Measurements from ENCODE around the gene KCNIP4. TPM values are rescaled to one million over a fixed set of nuclear protein-coding genes. Genes with fewer than 3 reads are reported as not detected.

KCNIP4 gene
- total RNA-seq, 1 experiment from 2014 or later, result not detected

GRCh38 chr4:20954541-20954940 lies 994.0 kb downstream of the KCNIP4 start:
- no TSS peak for BruUV-seq (replicated peaks)
- Histone ChIP-seq H3K36me3 (ENCODE audit: low read depth) (no peaks in the 10 kb centered on the region), H4K20me1 (ENCODE audit: insufficient read depth) (no peaks in the 10 kb centered on the region), H3K9me3 (ENCODE audit: insufficient read depth, low read depth) (no peaks in the 10 kb centered on the region), H3K4me1 (replicated peaks; ENCODE audit: insufficient read depth) (no peaks in the 10 kb centered on the region), H3K27me3 (ENCODE audit: insufficient read depth, low read depth) (no peaks in the 10 kb centered on the region), H2AFZ (no peak overlapping the region), H3F3A (ENCODE audit: insufficient read depth, low read depth) (no peaks in the 10 kb centered on the region), H3K4me3 (no peak overlapping the region), H3K9me2 (ENCODE audit: insufficient read depth) (no peaks in the 10 kb centered on the region), H3K79me2 (ENCODE audit: low read depth) (no peaks in the 10 kb centered on the region), H3K4me2 (no peak overlapping the region), H3K27ac (no peak overlapping the region)
- ChIA-PET POLR2A (ENCODE audit: unreplicated experiment) (no interaction called here), CTCF (no interaction called here)
- intact Hi-C loops (cut with micrococcal nuclease; ENCODE audit: unreplicated experiment), result no loop called here
- no peak for DNase-seq
- TF ChIP-seq EZH2 (IDR thresholded peaks at IDR 0.05; ENCODE audit: low read depth) (no peak), CTCF (conservative IDR thresholded peaks at IDR 0.05) (no peak)

- DNase-seq, result no peak
- H3K79me2 ChIP-seq (ENCODE audit: low read depth), result no peaks in the 10 kb centered on the region
- no peaks in the 10 kb centered on the region for H3K36me3 ChIP-seq (ENCODE audit: low read depth)
- H3F3A ChIP-seq (ENCODE audit: insufficient read depth, low read depth), result no peaks in the 10 kb centered on the region
- no peaks in the 10 kb centered on the region for H4K20me1 ChIP-seq (ENCODE audit: insufficient read depth)
- H3K9me3 ChIP-seq (ENCODE audit: insufficient read depth, low read depth), result no peaks in the 10 kb centered on the region
- H3K4me2 ChIP-seq, result no peak overlapping the region
- TF ChIP-seq EZH2 (IDR thresholded peaks at IDR 0.05; ENCODE audit: low read depth) (no peak), CTCF (conservative IDR thresholded peaks at IDR 0.05) (no peak)
- H2AFZ ChIP-seq, result no peak overlapping the region
- H3K27me3 ChIP-seq (ENCODE audit: insufficient read depth, low read depth), result no peaks in the 10 kb centered on the region
- no TSS peak for BruUV-seq (replicated peaks)
- intact Hi-C loops (cut with micrococcal nuclease; ENCODE audit: unreplicated experiment), result no loop called here
- ChIA-PET POLR2A (ENCODE audit: unreplicated experiment) (no interaction called here), CTCF (no interaction called here)
- no peak overlapping the region for H3K4me3 ChIP-seq
- H3K4me1 ChIP-seq (replicated peaks; ENCODE audit: insufficient read depth), result no peaks in the 10 kb centered on the region
- no peaks in the 10 kb centered on the region for H3K9me2 ChIP-seq (ENCODE audit: insufficient read depth)
- H3K27ac ChIP-seq, result no peak overlapping the region
Observed at GRCh38 chr4:20944961-20945360, 1003.6 kb downstream of the KCNIP4 start.

GRCh38 chr4:20944451-20944850 lies 1004.1 kb downstream of the KCNIP4 start:
- no peaks in the 10 kb centered on the region for H3K9me3 ChIP-seq (ENCODE audit: insufficient read depth, low read depth)
- no peaks in the 10 kb centered on the region for H4K20me1 ChIP-seq (ENCODE audit: insufficient read depth)
- no peak overlapping the region for H2AFZ ChIP-seq
- no peaks in the 10 kb centered on the region for H3K4me1 ChIP-seq (replicated peaks; ENCODE audit: insufficient read depth)
- no TSS peak for BruUV-seq (replicated peaks)
- intact Hi-C loops (cut with micrococcal nuclease; ENCODE audit: unreplicated experiment), result no loop called here
- ChIA-PET CTCF (no interaction called here), POLR2A (ENCODE audit: unreplicated experiment) (no interaction called here)
- TF ChIP-seq CTCF (conservative IDR thresholded peaks at IDR 0.05) (no peak), EZH2 (IDR thresholded peaks at IDR 0.05; ENCODE audit: low read depth) (no peak)
- H3K27me3 ChIP-seq (ENCODE audit: insufficient read depth, low read depth), result no peaks in the 10 kb centered on the region
- H3K79me2 ChIP-seq (ENCODE audit: low read depth), result no peaks in the 10 kb centered on the region
- no peak for DNase-seq
- H3K36me3 ChIP-seq (ENCODE audit: low read depth), result no peaks in the 10 kb centered on the region
- H3K9me2 ChIP-seq (ENCODE audit: insufficient read depth), result no peaks in the 10 kb centered on the region
- H3F3A ChIP-seq (ENCODE audit: insufficient read depth, low read depth), result no peaks in the 10 kb centered on the region
- no peak overlapping the region for H3K4me2 ChIP-seq
- H3K4me3 ChIP-seq, result no peak overlapping the region
- no peak overlapping the region for H3K27ac ChIP-seq
